Suppressor macrophage (primary cell): ENCODE data around the gene FOXN3.
"Not testable (repeated sequence)": the region's sequence is repeated elsewhere in the genome, so short reads cannot be mapped to it uniquely, and the experiment has no call there.

Experiments used
- DNase-seq, 4 experiments: peaks; one replicate each; pipeline ENCODE4 v3.0.0-alpha.2; 2020 to 2022

Gene FOXN3

DNA sequence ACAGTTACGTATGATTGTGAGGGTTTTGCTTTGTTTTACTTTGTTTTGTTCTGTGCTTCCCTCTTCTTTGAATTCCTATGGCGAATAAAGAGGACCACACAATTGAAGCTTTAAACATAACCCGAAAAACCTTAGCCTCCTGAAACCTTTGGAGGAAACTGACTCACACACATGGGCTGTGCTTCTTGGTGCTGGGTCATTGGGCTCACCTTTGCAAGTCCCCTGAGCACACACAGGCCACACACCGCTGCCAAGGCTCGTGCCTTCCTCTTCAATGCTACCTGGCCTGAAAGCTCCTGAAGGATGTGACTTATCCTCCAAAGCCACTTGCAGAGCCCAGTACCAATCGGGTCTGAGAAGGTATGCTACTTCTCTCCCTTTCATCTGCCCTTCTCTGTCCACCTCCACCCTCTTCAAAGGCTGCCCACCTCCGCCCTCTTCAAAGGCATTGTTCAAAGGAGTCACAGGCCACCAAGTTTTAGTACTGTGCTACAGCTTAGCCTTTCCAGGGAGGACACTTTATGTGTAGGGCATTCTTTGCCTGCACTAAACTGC is 114.6 kb downstream of the FOXN3 start:
- DNase-seq: no peak

DNA sequence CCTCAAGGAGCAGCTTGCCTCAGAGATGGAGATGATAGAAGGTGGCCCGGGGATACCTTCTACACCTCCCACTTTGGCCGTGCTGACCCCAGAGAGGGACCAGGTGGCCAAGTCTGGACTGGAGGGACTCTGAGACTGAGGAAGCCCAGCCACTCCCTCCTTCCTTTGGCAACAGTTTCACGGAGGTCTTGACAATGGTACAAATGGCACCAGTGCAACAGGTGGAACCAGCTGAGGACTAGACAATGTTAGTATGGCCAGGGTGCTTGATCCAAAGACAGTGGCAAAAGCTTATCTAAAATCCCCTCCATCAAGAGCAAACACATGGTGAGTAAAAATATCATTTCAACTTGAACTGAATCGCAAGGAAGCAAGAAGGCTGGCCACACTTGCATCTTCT is 117.4 kb downstream of the FOXN3 start:
- no peak for DNase-seq

DNA sequence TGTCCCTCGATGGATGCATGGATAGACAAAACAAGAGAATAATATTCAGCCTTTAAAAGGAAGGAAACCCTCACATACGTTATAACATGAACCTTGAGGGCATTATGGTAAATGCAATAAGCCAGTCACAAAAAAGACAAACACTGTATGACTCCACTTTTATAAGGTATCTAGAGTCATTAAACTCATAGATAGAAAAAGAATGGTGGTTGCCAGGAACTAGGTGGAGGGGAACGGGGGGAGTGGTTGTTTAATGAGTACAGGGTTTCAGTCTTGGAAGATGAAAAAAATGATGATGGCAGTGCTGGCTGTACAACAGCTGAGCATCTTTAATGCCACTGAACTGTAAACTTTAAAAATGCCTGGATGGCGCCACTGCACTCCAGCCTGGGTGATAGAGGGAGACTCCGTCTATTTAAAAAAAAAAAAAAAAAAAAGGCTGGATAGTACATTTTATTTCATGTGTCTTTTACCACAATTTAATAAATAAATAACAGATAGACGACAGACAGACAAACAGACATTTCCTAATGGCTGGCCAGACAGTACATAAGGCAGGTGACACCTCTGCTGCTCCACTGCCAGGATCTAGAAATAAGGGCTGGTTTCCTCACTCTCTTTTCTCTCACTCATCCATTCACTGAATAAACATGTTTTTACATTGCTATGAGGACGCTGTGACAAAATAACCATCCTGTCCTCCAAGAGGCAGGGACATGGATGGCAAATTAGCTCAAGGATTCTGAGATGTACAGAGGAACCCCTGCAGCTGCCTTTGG is 118.8 kb downstream of the FOXN3 start:
- DNase-seq: no peak

DNA sequence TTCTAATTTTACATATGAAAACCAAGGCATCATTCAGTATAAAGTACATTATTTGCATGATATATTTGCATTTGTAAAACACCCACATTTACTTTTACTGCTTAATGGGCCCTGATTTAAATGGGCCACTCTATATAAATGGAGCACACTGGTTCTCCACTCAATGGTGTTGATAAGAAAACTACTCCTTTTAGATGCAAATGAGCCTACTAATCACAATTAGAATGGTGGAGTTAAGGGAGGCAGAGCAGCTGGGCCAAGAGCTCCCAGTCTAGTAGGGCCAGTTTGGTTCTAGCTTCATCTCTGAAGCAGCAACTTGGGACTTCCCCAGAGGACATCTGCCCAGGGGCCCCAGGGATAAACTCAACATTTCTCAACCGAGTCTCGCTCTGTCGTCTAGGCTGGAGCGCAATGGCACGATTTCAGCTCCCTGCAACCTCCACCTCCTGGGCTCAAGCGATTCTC is 120.7 kb downstream of the FOXN3 start:
- DNase-seq: no peak

DNA sequence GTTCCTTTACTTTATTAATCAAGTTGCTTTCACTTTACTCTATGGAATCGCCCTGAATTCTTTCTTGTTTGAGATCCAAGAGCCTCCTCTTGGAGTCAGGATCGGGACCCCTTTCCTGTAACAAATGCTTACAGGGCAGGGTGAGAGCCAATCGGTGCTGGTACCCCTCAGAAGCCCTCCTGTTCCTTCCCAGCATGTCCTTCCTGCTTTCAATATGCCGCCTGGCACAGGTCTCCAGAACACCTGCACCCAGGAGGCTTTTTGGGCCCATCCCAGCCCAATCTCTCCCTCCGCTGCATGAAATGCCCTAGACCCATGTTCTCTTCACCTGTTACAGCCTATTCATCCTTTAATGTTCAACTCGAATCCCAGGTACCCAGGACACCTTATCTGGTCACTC is 122.2 kb downstream of the FOXN3 start:
- DNase-seq: no peak

DNA sequence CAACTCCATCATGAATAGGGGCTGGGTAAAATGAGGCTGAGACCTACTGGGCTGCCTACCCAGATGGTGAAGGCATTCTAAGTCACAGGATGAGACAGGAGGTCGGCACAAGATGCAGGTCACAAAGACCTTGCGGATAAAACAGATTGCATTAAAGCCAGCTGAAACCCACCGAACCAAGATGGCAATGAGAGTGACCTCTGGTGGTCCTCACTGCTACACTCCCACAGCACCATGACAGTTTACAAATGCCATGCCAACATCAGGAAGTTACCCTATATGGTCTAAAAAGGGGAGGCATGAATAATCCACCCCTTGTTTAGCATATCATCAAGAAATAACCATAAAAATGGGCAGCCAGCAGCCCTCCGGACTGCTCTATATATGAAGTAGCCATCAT is 122.6 kb downstream of the FOXN3 start:
- DNase-seq: not testable (repeated sequence)

DNA sequence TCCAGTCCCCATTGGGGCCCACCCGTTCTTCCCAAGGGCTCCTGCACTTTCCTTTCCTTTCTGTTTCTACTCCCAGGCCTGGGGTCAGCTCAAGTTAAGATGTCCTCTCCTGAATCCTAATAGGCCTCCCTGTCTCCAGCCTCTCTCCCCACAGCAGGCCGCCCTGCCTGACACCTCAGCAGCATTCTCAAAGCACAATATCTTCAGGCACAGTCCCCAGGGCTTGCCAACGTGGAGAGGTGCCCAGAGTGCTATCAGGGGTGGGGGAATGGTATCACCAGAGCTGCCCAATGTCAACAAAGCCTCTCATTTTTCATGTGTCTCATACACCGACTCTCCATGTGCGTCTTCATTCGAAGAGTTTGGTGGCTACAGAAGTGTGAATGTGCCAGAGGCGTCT is 123.0 kb downstream of the FOXN3 start:
- no peak for DNase-seq

DNA sequence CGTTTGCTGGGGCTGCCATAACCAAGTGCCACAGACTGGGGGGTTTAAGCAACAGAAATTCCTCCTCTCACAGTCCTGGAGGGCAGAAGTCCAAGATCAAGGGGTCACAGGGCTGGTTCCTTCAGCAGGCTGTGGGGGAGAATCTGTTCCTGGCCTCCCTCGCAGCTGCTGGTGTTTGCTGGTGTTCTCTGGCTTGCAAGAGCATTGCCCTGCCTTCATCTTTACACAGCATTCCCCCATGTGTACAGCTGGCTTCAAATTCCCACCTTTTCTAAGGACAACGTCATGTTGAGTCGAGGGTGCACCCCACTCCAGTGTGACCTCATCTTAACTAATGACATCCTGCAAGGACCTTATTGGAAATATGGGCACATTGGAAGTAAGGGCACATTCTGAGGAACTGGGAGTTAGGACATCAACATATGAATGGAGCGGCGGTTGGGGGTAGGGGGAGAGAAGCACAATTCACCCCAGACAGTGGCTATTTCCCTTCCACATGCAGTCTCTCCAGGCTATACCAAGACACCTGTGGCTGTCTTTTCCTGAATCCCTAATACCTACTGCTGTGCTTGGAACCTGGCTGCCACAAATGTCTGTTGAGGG is 123.6 kb downstream of the FOXN3 start:
- peak in 1 of 4 experiments; percentile 5 for DNase-seq

DNA sequence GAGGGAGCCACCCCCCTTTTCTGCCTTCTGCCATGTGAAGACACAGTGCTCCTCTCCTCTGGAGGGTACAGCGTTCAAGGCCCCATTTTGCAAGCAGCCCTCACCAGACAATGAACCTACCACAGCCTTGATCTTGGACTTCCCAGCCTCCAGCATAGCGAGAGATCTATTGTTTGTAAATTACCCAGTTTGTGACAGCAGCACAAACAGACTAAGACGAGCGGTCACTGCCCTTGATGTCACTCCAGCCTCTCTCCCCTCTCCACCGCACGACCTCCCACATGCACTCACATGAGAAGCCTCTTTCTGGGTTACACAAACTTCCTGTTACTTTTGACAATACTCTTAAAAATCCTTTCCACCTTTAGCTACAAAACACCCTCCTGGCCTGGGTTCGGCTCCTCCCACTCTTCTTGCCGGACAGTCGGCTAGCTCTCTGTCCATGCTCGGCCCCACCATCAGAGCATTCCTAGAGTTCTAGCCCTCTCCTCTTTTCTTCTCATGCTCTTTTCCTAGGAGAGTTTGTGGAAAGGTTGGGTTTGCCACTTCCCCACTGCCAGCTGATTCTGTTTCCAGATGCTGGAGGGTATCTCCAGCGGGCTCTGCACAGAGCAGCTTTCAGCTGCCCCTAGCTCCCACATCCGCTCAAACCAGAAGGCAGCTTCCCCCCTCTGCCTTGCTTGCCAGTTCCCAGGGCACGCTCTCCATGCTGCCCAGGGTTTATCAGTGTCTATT is 124.3 kb downstream of the FOXN3 start:
- DNase-seq: peak; percentile 74 to 88 (median 85)

DNA sequence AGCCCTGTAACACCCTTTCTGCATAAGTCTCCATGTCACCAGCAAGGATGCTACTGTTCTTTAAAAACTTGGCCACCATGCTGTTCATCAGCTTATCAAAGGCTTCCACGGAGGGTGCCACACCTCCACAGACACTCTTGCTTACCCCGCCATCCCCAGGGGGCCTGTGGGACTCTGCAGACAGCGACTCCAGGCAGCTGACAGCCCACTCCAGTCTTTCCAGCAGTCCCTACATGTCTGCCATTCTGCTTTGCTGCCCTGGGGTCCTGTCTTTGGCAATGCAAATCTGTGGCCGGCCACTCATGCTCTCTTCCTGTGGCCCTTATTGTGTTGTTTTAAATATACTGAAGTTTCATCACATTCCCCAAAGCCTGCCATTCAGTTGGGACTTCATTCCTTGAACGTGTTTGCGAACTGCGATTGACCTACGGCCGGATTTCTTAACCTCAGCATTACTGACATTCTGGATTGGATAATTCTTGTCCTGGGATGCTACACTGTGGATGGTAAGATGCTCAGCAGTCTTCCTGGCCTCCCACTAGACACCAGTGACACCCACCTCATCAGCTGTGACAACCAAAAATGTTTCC is 125.6 kb downstream of the FOXN3 start:
- DNase-seq: no peak

DNA sequence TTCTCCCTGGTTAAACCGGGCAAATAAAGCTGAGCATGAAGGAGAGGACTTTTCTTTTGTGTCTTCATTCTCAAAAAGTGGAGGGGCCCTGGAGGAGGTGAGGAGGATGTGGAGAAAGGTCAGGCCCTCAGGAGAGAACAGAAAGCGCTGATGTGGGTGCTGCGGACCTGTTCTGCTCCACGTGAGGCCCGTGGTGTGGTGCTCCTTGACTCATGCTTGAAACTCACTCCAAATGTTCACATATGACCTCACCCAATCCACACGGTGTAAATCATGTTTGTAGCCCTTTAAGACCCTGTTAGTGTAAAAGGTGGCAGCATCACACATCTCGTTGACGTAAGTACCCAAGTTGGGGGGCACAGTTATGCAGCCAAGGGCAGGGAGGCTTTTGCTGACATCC is 126.2 kb downstream of the FOXN3 start:
- DNase-seq: no peak

DNA sequence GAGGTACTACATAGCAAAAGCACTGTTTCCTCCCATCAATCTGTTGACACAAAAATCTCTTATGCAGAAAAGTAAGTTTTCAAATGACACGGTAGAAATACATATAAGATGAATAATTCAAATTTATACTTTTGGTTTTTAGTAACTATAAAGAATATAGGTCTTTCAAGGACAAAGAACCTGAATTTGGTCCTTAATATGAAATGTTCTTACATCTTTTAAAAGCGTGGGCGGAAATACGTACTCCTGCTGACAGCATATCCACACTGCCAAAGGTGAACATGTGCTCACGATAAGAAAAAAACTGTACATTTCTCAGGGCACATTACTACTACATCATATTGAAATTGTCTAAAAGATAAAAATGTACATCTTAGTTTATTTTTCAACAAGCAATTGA is 127.6 kb downstream of the FOXN3 start:
- no peak for DNase-seq

DNA sequence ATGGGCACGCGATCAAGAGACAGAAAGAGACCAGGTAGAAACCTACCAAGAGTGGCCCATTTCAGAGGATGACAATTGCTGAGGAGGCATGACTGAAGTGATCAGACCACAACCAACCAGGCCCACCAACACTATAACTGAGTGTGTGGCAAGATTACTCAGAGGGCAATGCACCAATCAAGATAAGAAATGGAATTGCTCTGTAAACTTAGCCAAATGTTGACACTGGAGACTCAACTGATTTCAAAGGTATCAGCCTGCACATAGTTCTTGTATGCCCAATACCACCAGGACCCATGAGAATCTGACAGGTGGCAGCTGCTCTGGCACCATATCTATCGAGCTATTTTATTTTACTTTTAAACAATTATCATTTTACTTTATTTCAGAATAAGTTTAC is 128.9 kb downstream of the FOXN3 start:
- DNase-seq: no peak

DNA sequence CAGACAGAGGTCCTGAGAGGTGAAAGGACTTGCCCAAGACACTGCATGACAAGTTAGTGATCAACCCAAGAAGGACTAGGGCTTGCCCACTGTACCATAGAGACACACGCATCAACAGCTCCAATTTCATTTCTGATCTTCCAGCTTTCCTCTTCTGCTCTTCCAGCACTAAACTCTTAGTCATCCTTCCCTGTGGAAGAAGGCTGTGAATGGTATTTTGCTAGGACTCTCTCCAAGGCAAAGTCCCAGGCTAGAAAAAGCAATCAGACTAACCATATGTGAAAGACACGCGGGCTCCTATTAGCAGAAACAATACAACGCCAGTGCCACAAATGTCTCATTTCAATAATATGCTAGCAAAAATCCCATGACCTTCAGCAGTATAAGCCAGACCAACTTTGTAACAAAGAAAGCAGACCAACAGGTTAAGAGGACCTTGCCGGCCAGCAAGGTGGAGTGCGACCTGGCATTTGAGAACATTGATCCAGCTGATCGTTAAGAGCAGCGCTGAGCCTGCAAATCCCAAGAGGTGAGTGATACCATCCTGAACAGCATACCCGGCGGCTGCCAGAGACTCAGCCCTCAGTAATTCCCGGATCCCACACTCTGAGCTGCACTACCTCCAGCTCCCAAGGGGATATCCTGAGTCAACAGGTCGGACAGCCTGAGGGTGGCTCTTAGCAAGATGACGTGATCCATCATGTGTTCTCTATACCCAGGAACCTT is 132.5 kb downstream of the FOXN3 start:
- no peak for DNase-seq

DNA sequence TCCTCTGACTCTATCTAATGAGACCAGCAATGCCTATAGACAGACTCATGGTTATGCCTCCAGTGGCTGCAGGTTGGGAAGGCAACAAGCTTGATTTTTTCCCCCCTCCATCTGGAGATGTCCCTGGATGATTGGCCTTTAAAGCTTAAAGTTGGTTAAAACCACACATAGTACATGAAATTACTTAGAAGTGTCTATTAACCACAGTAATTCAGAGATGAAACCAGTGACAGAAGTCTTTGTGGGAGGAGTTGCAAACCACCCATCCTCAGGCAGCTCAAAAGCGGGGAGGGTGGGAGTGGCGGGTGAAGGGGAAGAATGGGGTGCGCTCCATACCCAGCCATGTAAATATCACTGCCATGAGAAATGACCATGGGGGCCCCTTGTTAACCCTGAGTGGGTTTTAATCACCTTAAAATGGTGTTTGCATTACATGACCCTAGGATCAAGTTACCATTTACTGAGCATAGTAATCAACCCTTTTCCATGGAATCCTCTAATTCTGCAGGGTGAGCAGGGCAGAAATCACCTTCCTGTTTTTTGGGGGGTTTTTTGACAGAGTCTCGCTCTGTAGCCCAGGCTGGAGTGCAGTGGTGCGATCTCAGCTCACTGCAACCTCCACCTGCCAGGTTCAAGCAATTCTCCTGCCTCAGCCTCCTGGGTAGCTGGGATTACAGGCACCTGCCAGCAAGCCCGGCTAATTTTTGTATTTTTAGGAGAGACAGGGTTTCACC is 133.5 kb downstream of the FOXN3 start:
- DNase-seq: no peak

DNA sequence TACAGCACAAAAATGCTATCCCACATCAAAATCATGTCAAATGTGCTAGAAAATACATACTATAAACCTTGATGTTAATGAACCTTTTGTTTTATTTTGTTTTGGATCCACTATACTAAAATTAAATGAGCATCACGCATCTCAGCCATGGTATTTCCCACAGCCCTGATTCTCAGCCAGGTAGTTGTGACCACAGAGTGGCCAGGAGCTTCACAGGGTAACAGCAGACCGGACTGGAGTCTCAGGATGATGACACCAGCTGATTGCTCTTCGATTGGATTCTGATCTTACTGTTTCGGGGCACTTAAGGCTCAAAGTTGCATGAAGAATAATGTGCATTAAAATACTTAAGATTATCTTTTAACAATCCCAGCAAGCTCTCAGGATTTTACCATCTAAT is 134.8 kb downstream of the FOXN3 start:
- DNase-seq: no peak

DNA sequence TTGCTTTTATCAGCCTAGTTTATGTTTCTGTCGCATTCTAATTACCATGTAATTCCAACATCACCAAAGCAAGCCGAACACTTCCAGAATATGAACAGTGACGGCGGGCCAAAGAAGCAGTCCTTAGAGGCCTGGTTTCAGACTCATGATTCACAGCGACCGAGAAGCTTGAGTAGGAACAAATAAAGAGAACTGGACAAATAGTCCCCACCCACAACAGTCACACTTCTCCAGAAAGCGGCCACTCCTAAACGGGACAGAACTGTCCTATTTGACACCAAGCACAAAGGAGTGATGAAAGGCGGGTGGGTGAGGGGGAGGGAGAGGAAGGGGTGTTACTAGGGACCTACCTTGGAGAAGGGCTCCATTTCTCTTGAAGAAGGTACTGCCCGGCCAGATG is 136.4 kb downstream of the FOXN3 start:
- peak; percentile 26 to 73 (median 61) for DNase-seq

DNA sequence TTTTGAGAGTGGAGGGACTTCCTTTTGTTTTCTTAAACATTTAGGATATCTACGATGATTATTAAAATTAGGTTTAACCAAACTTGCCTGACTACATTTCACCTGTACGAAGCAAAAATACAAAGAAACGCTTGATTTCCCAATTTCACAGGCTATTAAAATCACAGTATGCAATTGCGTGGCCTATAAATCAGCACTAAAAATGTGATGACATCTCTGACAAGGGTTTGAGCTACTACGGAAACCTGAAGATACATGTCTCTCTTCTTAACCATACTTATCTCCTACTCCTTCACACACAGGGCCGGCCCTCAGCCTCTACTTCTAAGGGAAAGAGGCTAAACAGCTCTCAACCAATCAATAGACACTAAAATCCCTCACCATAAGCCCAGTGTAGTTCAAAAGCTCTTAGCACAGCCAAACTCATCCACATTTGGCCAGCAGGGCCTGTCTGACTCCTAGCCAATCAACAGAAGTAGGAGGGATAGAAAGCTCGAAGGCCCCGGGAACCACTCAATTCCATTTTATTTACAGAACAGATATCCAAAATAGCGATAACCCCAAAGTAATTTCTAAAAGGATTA is 137.3 kb downstream of the FOXN3 start:
- DNase-seq: no peak

DNA sequence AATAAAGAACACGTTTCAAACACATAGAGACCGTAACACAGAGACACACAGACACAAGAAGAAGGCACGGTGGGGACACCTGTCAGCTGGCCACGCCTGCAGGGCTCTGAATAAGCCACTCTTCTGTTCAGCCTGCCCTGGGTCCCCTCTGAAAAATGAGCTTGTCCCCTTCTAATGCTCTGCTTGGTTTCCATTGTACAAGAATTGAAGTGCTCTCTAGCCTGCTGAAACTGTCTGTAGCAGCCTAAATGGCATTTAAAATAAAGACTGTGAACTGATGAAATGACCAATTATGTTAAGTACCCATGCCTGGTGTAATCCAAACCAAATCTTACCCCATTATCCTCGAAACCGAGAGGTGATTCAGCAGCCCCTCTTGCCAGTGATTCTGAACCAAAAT is 139.8 kb downstream of the FOXN3 start:
- no peak for DNase-seq

DNA sequence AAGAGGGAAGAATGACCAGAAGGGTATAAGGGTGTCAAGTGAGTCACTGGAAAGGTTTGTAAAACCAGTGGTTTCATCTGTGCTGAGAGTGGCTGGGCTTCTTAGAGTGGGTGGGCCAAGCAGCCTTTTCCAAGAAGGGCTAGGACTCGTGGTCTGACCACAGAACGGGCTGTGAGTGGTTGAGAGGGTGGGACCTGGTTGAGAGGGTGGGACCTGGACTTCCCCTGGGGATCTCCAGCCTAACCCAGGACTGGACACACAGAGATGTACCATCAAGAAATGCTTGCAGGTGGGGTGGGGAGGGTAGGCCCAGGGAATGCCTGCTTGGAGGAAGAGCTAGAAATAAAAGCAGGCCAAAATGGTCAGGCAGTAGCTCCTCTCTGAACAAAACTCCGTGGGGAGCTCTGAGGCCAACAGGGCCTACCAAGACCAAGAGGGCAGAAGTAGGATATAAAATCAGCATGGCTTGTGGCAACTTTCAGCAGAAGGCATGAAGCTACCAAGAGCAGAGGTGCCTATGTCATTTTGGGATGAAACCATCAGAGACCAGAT is 140.5 kb downstream of the FOXN3 start:
- DNase-seq: peak; percentile 49 to 80 (median 69)
